ENCODE measurements around the gene DLG2. TPM values are rescaled to one million over a fixed set of nuclear protein-coding genes. Genes with fewer than 3 reads are reported as not detected.

DLG2 gene
- total and polyA plus RNA-seq, 2 donors (not counting 3 experiments of a cell fraction or from before 2014, with no cell fraction given), result 0.15 to 1.1 TPM

GRCh38 chr11:85310479-85310878, 316.7 kb downstream of the DLG2 start:
- no peaks in the 10 kb centered on the region for H3K9me1 ChIP-seq (replicated peaks; ENCODE audit: control insufficient read depth, extremely low read depth, insufficient read depth, low read length)
- intact Hi-C loops (cut with micrococcal nuclease), result no loop called here
- no peak overlapping the region for H3K4me3 ChIP-seq (replicated peaks in 1 of 3; ENCODE audit: insufficient read depth in 1 of 3, low read depth in 1 of 3, low read length in 3 of 3)
- POLR2A ChIA-PET, result no interaction called here
- TF ChIP-seq JUN (IDR thresholded peaks at IDR 0.05; ENCODE audit: borderline replicate concordance, insufficient read depth, insufficient read length, low read depth) (no peak), FOS (IDR thresholded peaks at IDR 0.05; ENCODE audit: borderline replicate concordance, insufficient read depth, low read length) (no peak), POLR2A (IDR thresholded peaks at IDR 0.05; ENCODE audit: low read depth, low read length) (no peak), POLR2AphosphoS5 (IDR thresholded peaks at IDR 0.05; ENCODE audit: insufficient read depth, low read depth, low read length) (no peak), GATA2 (IDR thresholded peaks at IDR 0.05; ENCODE audit: insufficient read depth, insufficient read length, low read depth, low read length) (no peak), MYC (IDR thresholded peaks at IDR 0.05; ENCODE audit: low read depth, low read length) (no peak), EZH2 (IDR thresholded peaks at IDR 0.05; ENCODE audit: borderline replicate concordance, low read depth, low read length, severe bottlenecking) (no peak)
- TF ChIP-seq, protein P1, sequence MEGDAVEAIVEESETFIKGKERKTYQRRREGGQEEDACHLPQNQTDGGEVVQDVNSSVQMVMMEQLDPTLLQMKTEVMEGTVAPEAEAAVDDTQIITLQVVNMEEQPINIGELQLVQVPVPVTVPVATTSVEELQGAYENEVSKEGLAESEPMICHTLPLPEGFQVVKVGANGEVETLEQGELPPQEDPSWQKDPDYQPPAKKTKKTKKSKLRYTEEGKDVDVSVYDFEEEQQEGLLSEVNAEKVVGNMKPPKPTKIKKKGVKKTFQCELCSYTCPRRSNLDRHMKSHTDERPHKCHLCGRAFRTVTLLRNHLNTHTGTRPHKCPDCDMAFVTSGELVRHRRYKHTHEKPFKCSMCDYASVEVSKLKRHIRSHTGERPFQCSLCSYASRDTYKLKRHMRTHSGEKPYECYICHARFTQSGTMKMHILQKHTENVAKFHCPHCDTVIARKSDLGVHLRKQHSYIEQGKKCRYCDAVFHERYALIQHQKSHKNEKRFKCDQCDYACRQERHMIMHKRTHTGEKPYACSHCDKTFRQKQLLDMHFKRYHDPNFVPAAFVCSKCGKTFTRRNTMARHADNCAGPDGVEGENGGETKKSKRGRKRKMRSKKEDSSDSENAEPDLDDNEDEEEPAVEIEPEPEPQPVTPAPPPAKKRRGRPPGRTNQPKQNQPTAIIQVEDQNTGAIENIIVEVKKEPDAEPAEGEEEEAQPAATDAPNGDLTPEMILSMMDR (IDR thresholded peaks at IDR 0.05; ENCODE audit: extremely low read depth in 1 of 2, insufficient read depth in 1 of 2, low read depth in 1 of 2, low read length in 2 of 2), result no peak
- H3K4me2 ChIP-seq (ENCODE audit: insufficient read depth, low read length), result no peak overlapping the region
- no TSS peak for BruUV-seq (replicated peaks)
- H3K27me3 ChIP-seq (ENCODE audit: control insufficient read depth in 2 of 2, insufficient read depth in 2 of 2, low read length in 2 of 2), result no peaks in the 10 kb centered on the region
- no peaks in the 10 kb centered on the region for H4K20me1 ChIP-seq (replicated peaks; ENCODE audit: control insufficient read depth, extremely low read depth, insufficient read depth, low read length)
- no peak overlapping the region for H3K9ac ChIP-seq (replicated peaks; ENCODE audit: extremely low read depth, insufficient read depth, low read length)
- FAIRE-seq, result no peak
- H3K27ac ChIP-seq (ENCODE audit: insufficient read depth, low read depth, low read length), result no peak overlapping the region
- DNase-seq (ENCODE audit: low read depth, low spot score), result no peak
- dilution Hi-C loops (cut with MboI; ENCODE audit: extremely low pct_ligation_motif_present, low sequenced_read_pairs), result no loop called here
- H3K4me1 ChIP-seq (ENCODE audit: control insufficient read depth, extremely low read depth, insufficient read depth, low read length), result no peaks in the 10 kb centered on the region
- no peaks in the 10 kb centered on the region for H3K79me2 ChIP-seq (ENCODE audit: control insufficient read depth, insufficient read depth, low read length)
- no peaks in the 10 kb centered on the region for H3K36me3 ChIP-seq (ENCODE audit: control insufficient read depth in 2 of 2, extremely low read depth in 1 of 2, insufficient read depth in 2 of 2, low read length in 2 of 2)
- CTCF ChIA-PET, result no interaction called here
- H2AFZ ChIP-seq (ENCODE audit: low read depth, low read length), result no peak overlapping the region
- no peaks in the 10 kb centered on the region for H3K9me3 ChIP-seq (replicated peaks; ENCODE audit: control insufficient read depth, insufficient read depth, low read length)
